HG02798 (cell line): ENCODE data around the gene PIP4K2C.
"Not testable (repeated sequence)": the region's sequence is repeated elsewhere in the genome, so short reads cannot be mapped to it uniquely, and the experiment has no call there.

ENCODE experiments used
- ATAC-seq: cut with Tn5 transposase; IDR thresholded peaks from one replicate; pipeline ENCODE4 v1.9.1; 2021; ENCODE audit warnings: mild to moderate bottlenecking; ENCODE audit not compliant: unreplicated experiment, poor library complexity

Gene PIP4K2C

GRCh38 chr12:57630891-57631433 lies 40.0 kb downstream of the PIP4K2C start:
- ATAC-seq = no peak

GRCh38 chr12:57631566-57632072 lies 40.6 kb downstream of the PIP4K2C start:
- no peak for ATAC-seq

- ATAC-seq = peak; percentile 14
These were observed 41.3 kb downstream of the PIP4K2C start for GRCh38 chr12:57632073-57632957.

- peak; percentile 81 for ATAC-seq
These were observed 42.2 kb downstream of the PIP4K2C start, which contains the start of gene B4GALNT1 for GRCh38 chr12:57632958-57633840. Gene B4GALNT1, minus strand, starts transcription at chr12:57633201. Its CDS starts 1,069 bp downstream, at chr12:57632132.

GRCh38 chr12:57636731-57637130 lies 45.7 kb downstream of the PIP4K2C start:
- not testable (repeated sequence) for ATAC-seq

- no peak for ATAC-seq
These were observed 46.4 kb downstream of the PIP4K2C start for GRCh38 chr12:57637364-57637763.

- ATAC-seq = no peak
These were observed 47.1 kb downstream of the PIP4K2C start for GRCh38 chr12:57638096-57638495.

- no peak for ATAC-seq
These were observed 49.4 kb downstream of the PIP4K2C start for GRCh38 chr12:57640175-57641042.

GRCh38 chr12:57641699-57642442 lies 50.9 kb downstream of the PIP4K2C start:
- no peak for ATAC-seq

- not testable (repeated sequence) for ATAC-seq
These were observed 55.1 kb downstream of the PIP4K2C start for GRCh38 chr12:57645990-57646658.

GRCh38 chr12:57646659-57647049 lies 55.7 kb downstream of the PIP4K2C start:
- ATAC-seq = not testable (repeated sequence)
